ENCODE measurements around the gene ZNF835.

The ZNF835 gene

GRCh38 chr19:56623006-56623405, 48.6 kb downstream of the ZNF835 start:
- Histone ChIP-seq H3K79me1 (replicated peaks; ENCODE audit: low read length, poor library complexity, severe bottlenecking) (peaks cover 53% of the 10 kb centered on the region), H3K36me3 (ENCODE audit: control insufficient read depth in 1 of 2, insufficient read depth in 2 of 2, low read depth in 1 of 2, low read length in 2 of 2) (peaks cover 48 to 63% of the 10 kb centered on the region in 2 experiments), H2BK15ac (ENCODE audit: low read depth, poor library complexity, severe bottlenecking) (no peak overlapping the region), H2BK120ac (ENCODE audit: low read depth, low read length) (no peak overlapping the region), H3K4me3 (ENCODE audit: insufficient read depth in 1 of 2, low read depth in 1 of 2, low read length in 2 of 2) (no peak overlapping the region), H3K27me3 (ENCODE audit: control insufficient read depth in 1 of 2, insufficient read depth in 1 of 2, low read length in 2 of 2) (no peaks in the 10 kb centered on the region), H2AK5ac (ENCODE audit: low read length, severe bottlenecking) (no peak overlapping the region), H2AFZ (ENCODE audit: low read depth, low read length) (no peak overlapping the region), H3K9me3 (ENCODE audit: control insufficient read depth, low read length) (peaks cover 71% of the 10 kb centered on the region), H2BK12ac (ENCODE audit: low read length in 2 of 2) (no peak overlapping the region), H3K9ac (ENCODE audit: low read length) (no peak overlapping the region), H4K91ac (ENCODE audit: low read length) (no peak overlapping the region), H2BK5ac (ENCODE audit: low read depth, low read length, poor library complexity, severe bottlenecking) (no peak overlapping the region), H3K23ac (ENCODE audit: low read length in 2 of 2) (no peak overlapping the region), H3K4me2 (ENCODE audit: low read length, poor library complexity, severe bottlenecking) (no peak overlapping the region), H3K4ac (ENCODE audit: low read depth in 1 of 2, low read length in 2 of 2) (no peak overlapping the region), H3K18ac (ENCODE audit: low read depth in 1 of 2, low read length in 2 of 2) (no peak overlapping the region), H3K4me1 (ENCODE audit: control insufficient read depth, insufficient read depth, low read depth, low read length) (no peaks in the 10 kb centered on the region), H4K8ac (ENCODE audit: low read length) (no peak overlapping the region), H3K14ac (ENCODE audit: low read length in 2 of 2) (no peak overlapping the region), H3K27ac (ENCODE audit: low read length, poor library complexity, severe bottlenecking) (no peak overlapping the region)
- DNase-seq = no peak
- 97% methylated on average over 7 of the region's 9 CpGs for WGBS

GRCh38 chr19:56622374-56622773, 49.2 kb downstream of the ZNF835 start:
- Histone ChIP-seq H3K27ac (ENCODE audit: low read length, poor library complexity, severe bottlenecking) (no peak overlapping the region), H3K4ac (ENCODE audit: low read depth in 1 of 2, low read length in 2 of 2) (no peak overlapping the region), H2AK5ac (ENCODE audit: low read length, severe bottlenecking) (no peak overlapping the region), H3K36me3 (ENCODE audit: control insufficient read depth in 1 of 2, insufficient read depth in 2 of 2, low read depth in 1 of 2, low read length in 2 of 2) (peaks cover 54 to 70% of the 10 kb centered on the region in 2 experiments), H3K4me2 (ENCODE audit: low read length, poor library complexity, severe bottlenecking) (no peak overlapping the region), H3K23ac (ENCODE audit: low read length in 2 of 2) (no peak overlapping the region), H3K9me3 (ENCODE audit: control insufficient read depth, low read length) (peaks cover 76% of the 10 kb centered on the region), H4K91ac (ENCODE audit: low read length) (no peak overlapping the region), H3K4me1 (ENCODE audit: control insufficient read depth, insufficient read depth, low read depth, low read length) (no peaks in the 10 kb centered on the region), H3K9ac (ENCODE audit: low read length) (no peak overlapping the region), H2AFZ (ENCODE audit: low read depth, low read length) (no peak overlapping the region), H3K14ac (ENCODE audit: low read length in 2 of 2) (no peak overlapping the region), H2BK12ac (ENCODE audit: low read length in 2 of 2) (no peak overlapping the region), H3K79me1 (replicated peaks; ENCODE audit: low read length, poor library complexity, severe bottlenecking) (peaks cover 56% of the 10 kb centered on the region), H3K4me3 (ENCODE audit: insufficient read depth in 1 of 2, low read depth in 1 of 2, low read length in 2 of 2) (no peak overlapping the region), H4K8ac (ENCODE audit: low read length) (no peak overlapping the region), H3K27me3 (ENCODE audit: control insufficient read depth in 1 of 2, insufficient read depth in 1 of 2, low read length in 2 of 2) (no peaks in the 10 kb centered on the region), H2BK120ac (ENCODE audit: low read depth, low read length) (no peak overlapping the region), H2BK15ac (ENCODE audit: low read depth, poor library complexity, severe bottlenecking) (no peak overlapping the region), H2BK5ac (ENCODE audit: low read depth, low read length, poor library complexity, severe bottlenecking) (no peak overlapping the region), H3K18ac (ENCODE audit: low read depth in 1 of 2, low read length in 2 of 2) (no peak overlapping the region)
- no peak for DNase-seq
- over 99% methylated on average over 34 of the region's 37 CpGs for whole genome bisulfite sequencing

- Histone ChIP-seq H2BK15ac (ENCODE audit: low read depth, poor library complexity, severe bottlenecking) (no peak overlapping the region), H3K27me3 (ENCODE audit: control insufficient read depth in 1 of 2, insufficient read depth in 1 of 2, low read length in 2 of 2) (no peaks in the 10 kb centered on the region), H3K23ac (ENCODE audit: low read length in 2 of 2) (no peak overlapping the region), H3K4ac (ENCODE audit: low read depth in 1 of 2, low read length in 2 of 2) (no peak overlapping the region), H3K79me1 (replicated peaks; ENCODE audit: low read length, poor library complexity, severe bottlenecking) (peaks cover 59% of the 10 kb centered on the region), H3K27ac (ENCODE audit: low read length, poor library complexity, severe bottlenecking) (no peak overlapping the region), H2AK5ac (ENCODE audit: low read length, severe bottlenecking) (no peak overlapping the region), H3K36me3 (ENCODE audit: control insufficient read depth in 1 of 2, insufficient read depth in 2 of 2, low read depth in 1 of 2, low read length in 2 of 2) (peaks cover 54 to 56% of the 10 kb centered on the region in 2 experiments), H4K8ac (ENCODE audit: low read length) (no peak overlapping the region), H3K9me3 (ENCODE audit: control insufficient read depth, low read length) (peaks cover 83% of the 10 kb centered on the region), H3K4me1 (ENCODE audit: control insufficient read depth, insufficient read depth, low read depth, low read length) (no peaks in the 10 kb centered on the region), H3K4me3 (ENCODE audit: insufficient read depth in 1 of 2, low read depth in 1 of 2, low read length in 2 of 2) (no peak overlapping the region), H3K14ac (ENCODE audit: low read length in 2 of 2) (no peak overlapping the region), H2AFZ (ENCODE audit: low read depth, low read length) (no peak overlapping the region), H3K4me2 (ENCODE audit: low read length, poor library complexity, severe bottlenecking) (no peak overlapping the region), H3K9ac (ENCODE audit: low read length) (no peak overlapping the region), H2BK12ac (ENCODE audit: low read length in 2 of 2) (no peak overlapping the region), H4K91ac (ENCODE audit: low read length) (no peak overlapping the region), H2BK5ac (ENCODE audit: low read depth, low read length, poor library complexity, severe bottlenecking) (no peak overlapping the region), H2BK120ac (ENCODE audit: low read depth, low read length) (no peak overlapping the region), H3K18ac (ENCODE audit: low read depth in 1 of 2, low read length in 2 of 2) (no peak overlapping the region)
- 98% methylated on average over 6 of the region's 8 CpGs for WGBS
- DNase-seq = no peak
Measured at GRCh38 chr19:56619121-56619520, 52.4 kb downstream of the ZNF835 start.

- no peak overlapping the region for H3K4me3 ChIP-seq (ENCODE audit: insufficient read depth in 1 of 2, low read depth in 1 of 2, low read length in 2 of 2)
Measured at GRCh38 chr19:56617531-56617930, 54.0 kb downstream of the ZNF835 start.

More at GRCh38 chr19:56617531-56617930, 54.0 kb downstream of the ZNF835 start:
- no peak overlapping the region for H3K4ac ChIP-seq (ENCODE audit: low read depth in 1 of 2, low read length in 2 of 2)
- no peak overlapping the region for H2AFZ ChIP-seq (ENCODE audit: low read depth, low read length)
- no peak overlapping the region for H2BK120ac ChIP-seq (ENCODE audit: low read depth, low read length)
- no peak overlapping the region for H3K14ac ChIP-seq (ENCODE audit: low read length in 2 of 2)
- no peak for DNase-seq
- no peak overlapping the region for H3K9ac ChIP-seq (ENCODE audit: low read length)
- no peak overlapping the region for H3K18ac ChIP-seq (ENCODE audit: low read depth in 1 of 2, low read length in 2 of 2)
- WGBS = 97% methylated on average over 8 of the region's 8 CpGs
- no peak overlapping the region for H4K8ac ChIP-seq (ENCODE audit: low read length)
- H3K4me2 ChIP-seq (ENCODE audit: low read length, poor library complexity, severe bottlenecking) = no peak overlapping the region
- H3K4me1 ChIP-seq (ENCODE audit: control insufficient read depth, insufficient read depth, low read depth, low read length) = no peaks in the 10 kb centered on the region
- no peak overlapping the region for H2BK15ac ChIP-seq (ENCODE audit: low read depth, poor library complexity, severe bottlenecking)
- H2AK5ac ChIP-seq (ENCODE audit: low read length, severe bottlenecking) = no peak overlapping the region
- peaks cover 85% of the 10 kb centered on the region for H3K9me3 ChIP-seq (ENCODE audit: control insufficient read depth, low read length)
- H3K27me3 ChIP-seq (ENCODE audit: control insufficient read depth in 1 of 2, insufficient read depth in 1 of 2, low read length in 2 of 2) = no peaks in the 10 kb centered on the region
- H2BK5ac ChIP-seq (ENCODE audit: low read depth, low read length, poor library complexity, severe bottlenecking) = no peak overlapping the region
- no peak overlapping the region for H4K91ac ChIP-seq (ENCODE audit: low read length)
- no peak overlapping the region for H3K23ac ChIP-seq (ENCODE audit: low read length in 2 of 2)
- H3K79me1 ChIP-seq (replicated peaks; ENCODE audit: low read length, poor library complexity, severe bottlenecking) = peaks cover 61% of the 10 kb centered on the region
- H3K36me3 ChIP-seq (ENCODE audit: control insufficient read depth in 1 of 2, insufficient read depth in 2 of 2, low read depth in 1 of 2, low read length in 2 of 2) = peaks cover 46 to 53% of the 10 kb centered on the region in 2 experiments
- H3K27ac ChIP-seq (ENCODE audit: low read length, poor library complexity, severe bottlenecking) = no peak overlapping the region
- no peak overlapping the region for H2BK12ac ChIP-seq (ENCODE audit: low read length in 2 of 2)

All from mesenchymal stem cell (in vitro differentiated cells and primary cell).